GM12878 (cell line): ENCODE data around the gene KCNS3. TPM values are rescaled to one million over a fixed set of nuclear protein-coding genes. Genes with fewer than 3 reads are reported as not detected.

Experiments
- ATAC-seq: fragments of 200-7000 bp; cut with Tn5 transposase; 3 replicates; pipeline ENCODE4 v1.9.1; 2020; ENCODE audit warnings: mild to moderate bottlenecking, moderate library complexity
- BruUV-seq: library from RNA; stranded (reverse); fragments of 400-500 nt; replicated peaks from 2 replicates; lab custom pipeline; 2021; lab: Mats Ljungman, UMichigan
- CTCF ChIA-PET: fragments of 300-600 bp; sonication (Branson Sonifier 250); formaldehyde crosslinking; extraction: SDS; loops from one replicate; lab custom pipeline; 2021; ENCODE audit warnings: inconsistent platforms; lab: Yijun Ruan, JAX
- POLR2A ChIA-PET: fragments of 350-600 bp; formaldehyde crosslinking; extraction: SDS; loops from one replicate; lab custom pipeline; 2021; ENCODE audit warnings: inconsistent platforms; lab: Charles Lee
- RAD21 ChIA-PET: fragments of 300-600 bp; sonication (Branson Sonifier 250); formaldehyde crosslinking; loops from one replicate; lab custom pipeline; 2023; ENCODE audit warnings: antibody characterized with exemption; ENCODE audit not compliant: unreplicated experiment; lab: Charles Lee
- SMC1A ChIA-PET: fragments of 300-600 bp; sonication (Branson Sonifier 250); formaldehyde crosslinking; loops from one replicate; lab custom pipeline; 2023; ENCODE audit not compliant: unreplicated experiment, uncharacterized antibody; lab: Charles Lee
- DNase-seq: peaks from one replicate; pipeline ENCODE4 v3.0.0-alpha.2; 2011; ENCODE audit warnings: low read depth, low spot score
- FAIRE-seq: peaks from 3 replicates; lab custom pipeline; 2011; peaks lifted over from hg19 to GRCh38; lab: Jason Lieb, UNC
- H2AFZ ChIP-seq: 2 replicates; pipeline ENCODE4 v1.6.0; 2011; ENCODE audit warnings: low read depth, low read length, control low read depth; ENCODE audit not compliant: control insufficient read depth
- H3K27ac ChIP-seq: 2 replicates; pipeline ENCODE4 v1.5.1; 2011; ENCODE audit warnings: control low read depth; ENCODE audit not compliant: control insufficient read depth, insufficient read depth
- H3K27me3 ChIP-seq, 2 experiments: replicated peaks in 1 of 2; 2 replicates each; pipeline versions ENCODE4 v1.6.0 to v1.6.1; 2011; ENCODE audit warnings: low read length in 1 of 2; ENCODE audit not compliant: control insufficient read depth in 2 of 2, insufficient read depth in 2 of 2
- H3K36me3 ChIP-seq, 2 experiments: 2 replicates each; pipeline ENCODE4 v1.5.1; 2011; ENCODE audit warnings: low read length in 1 of 2; ENCODE audit not compliant: control insufficient read depth in 2 of 2, insufficient read depth in 2 of 2
- H3K4me1 ChIP-seq: 2 replicates; pipeline ENCODE4 v1.6.1; 2011; ENCODE audit warnings: mild to moderate bottlenecking, low read length, moderate library complexity, mixed read lengths; ENCODE audit not compliant: control insufficient read depth, insufficient read depth
- H3K4me2 ChIP-seq: 2 replicates; pipeline ENCODE4 v1.6.0; 2011; ENCODE audit warnings: control low read depth; ENCODE audit not compliant: control insufficient read depth, insufficient read depth
- H3K4me3 ChIP-seq: fragments of 200-600 bp; sonication (generic); 2 replicates; pipeline ENCODE4 v1.5.1; 2016
- H3K79me2 ChIP-seq: 2 replicates; pipeline ENCODE4 v1.6.0; 2011; ENCODE audit warnings: low read length; ENCODE audit not compliant: control insufficient read depth, insufficient read depth
- H3K9ac ChIP-seq: 2 replicates; pipeline ENCODE4 v1.8.0; 2011; ENCODE audit warnings: low read length, control low read depth, mixed read lengths; ENCODE audit not compliant: control insufficient read depth, insufficient read depth
- H3K9me3 ChIP-seq: replicated peaks from 3 replicates; pipeline ENCODE4 v1.5.1; 2011; ENCODE audit warnings: mild to moderate bottlenecking, low read length; ENCODE audit not compliant: control insufficient read depth, insufficient read depth
- H4K20me1 ChIP-seq: 2 replicates; pipeline ENCODE4 v1.6.0; 2011; ENCODE audit not compliant: control insufficient read depth, insufficient read depth
- ATF7 ChIP-seq: fragments of 450-650 bp; IDR thresholded peaks from 2 replicates; pipeline ENCODE4 v1.6.1; 2016; ENCODE audit warnings: low read depth, mild to moderate bottlenecking
- EZH2 ChIP-seq: IDR thresholded peaks from 2 replicates; pipeline ENCODE4 v1.6.1; 2012; ENCODE audit warnings: low read depth, mild to moderate bottlenecking, control low read depth, inconsistent platforms, low read length, borderline replicate concordance; ENCODE audit not compliant: control insufficient read depth
- PKNOX1 ChIP-seq: fragments of 450-650 bp; IDR thresholded peaks from 2 replicates; pipeline ENCODE4 v1.6.1; 2016; ENCODE audit warnings: mild to moderate bottlenecking
- POU2F2 ChIP-seq: IDR thresholded peaks from 3 replicates; pipeline ENCODE4 v1.6.1; 2011; ENCODE audit warnings: low read depth, mild to moderate bottlenecking, low read length, borderline replicate concordance
- SREBF1 ChIP-seq: IDR thresholded peaks from 2 replicates; pipeline ENCODE4 v1.6.1; 2012; ENCODE audit warnings: mild to moderate bottlenecking, low read length
- SRF ChIP-seq, 2 experiments: IDR thresholded peaks; 2 replicates each; pipeline ENCODE4 v1.6.1; 2011; ENCODE audit warnings: low read depth in 2 of 2, low read length in 2 of 2, mild to moderate bottlenecking in 1 of 2, moderate library complexity in 1 of 2
- TAF1 ChIP-seq: IDR thresholded peaks from 2 replicates; pipeline ENCODE4 v1.6.1; 2011; ENCODE audit warnings: mild to moderate bottlenecking, low read depth, low read length, borderline replicate concordance
- USF1 ChIP-seq: IDR thresholded peaks from 2 replicates; pipeline ENCODE4 v1.6.1; 2011; ENCODE audit warnings: borderline replicate concordance, low read depth, mild to moderate bottlenecking, moderate library complexity, mixed read lengths, low read length; ENCODE audit not compliant: insufficient read depth; ENCODE audit errors: extremely low read length
- ZZZ3 ChIP-seq: IDR thresholded peaks from 2 replicates; pipeline ENCODE4 v1.6.1; 2011; ENCODE audit warnings: low read depth; ENCODE audit not compliant: control insufficient read depth, insufficient read length
- WGBS: methylation state at CpG from one replicate; pipeline ENCODE4 v1.1.6; 2016; ENCODE audit warnings: low lambda C conversion rate; ENCODE audit not compliant: insufficient replicate concordance, insufficient coverage; ENCODE audit errors: missing lambda C conversion rate; 5-methylcytosine and 5-hydroxymethylcytosine counted together
- in situ Hi-C: fragments of 300-500 bp; cut with MboI; formaldehyde crosslinking; loops from 9 replicates; pipeline ENCODE4 v1.14.3; 2018; ENCODE audit warnings: mixed read lengths
- intact Hi-C: fragments of 100-400 bp; cut with micrococcal nuclease; formaldehyde crosslinking; loops from one replicate; pipeline ENCODE4 v1.14.2; 2022; ENCODE audit not compliant: unreplicated experiment
- polyA plus RNA-seq, 11 experiments: library from polyadenylated mRNA; depleted of rRNA in 4 of 11; unstranded in 6 of 11; stranded (reverse) in 5 of 11; fragments of >200 nt; fragmentation: Nextera tagmentation in 4 of 11; fragmentation: Illumina TruSeq in 1 of 11; extraction: Ambion mirVana in 4 of 11; extraction: Trizol in 1 of 11; gene quantifications; 1 replicate in 1 of 11; 2 replicates in 10 of 11; pipeline versions ENCODE4 v1.2.1 to v1.2.3, GENCODE V29; 2011 to 2016; ENCODE audit warnings: inconsistent platforms in 2 of 11, missing spikeins in 2 of 11, low read depth in 1 of 11
- total RNA-seq, 4 experiments: library from RNA; depleted of rRNA in 3 of 4; stranded (reverse); fragments of >200 nt in 3 of 4; fragmentation: Illumina TruSeq in 1 of 4; extraction: Trizol in 1 of 4; gene quantifications; 2 replicates each; pipeline versions ENCODE4 v1.2.1 to v1.2.3, GENCODE V29; 2013 to 2021

KCNS3 gene
- total and polyA plus RNA-seq, 10 of the 15 experiments (the other 5 are each of a cell fraction or from before 2014, with no cell fraction given) = not detected

- Histone ChIP-seq H3K9ac (no peak overlapping the region), H3K79me2 (no peaks in the 10 kb centered on the region), H4K20me1 (no peaks in the 10 kb centered on the region), H3K27ac (no peak overlapping the region), H3K4me2 (no peak overlapping the region), H3K9me3 (no peaks in the 10 kb centered on the region), H2AFZ (no peak overlapping the region), H3K4me3 (no peak overlapping the region), H3K4me1 (no peaks in the 10 kb centered on the region), H3K27me3 (no peaks in the 10 kb centered on the region; a peak in 1 of 4 replicates), H3K36me3 (no peaks in the 10 kb centered on the region)
- intact Hi-C loops (no loop called here), in situ Hi-C loops (no loop called here)
- FAIRE-seq (no peak), DNase-seq (no peak), ATAC-seq (no peak)
- RAD21 ChIA-PET = no interaction called here
- no TSS peak for BruUV-seq
- TF ChIP-seq ATF7 (no peak), EZH2 (no peak), ZZZ3 (no peak), USF1 (no peak), PKNOX1 (no peak), TAF1 (no peak), SRF (IDR thresholded peaks at IDR 0.05; ENCODE audit: low read depth in 2 of 2, low read length in 2 of 2) (no peak), POU2F2 (no peak), SREBF1 (no peak)
- CTCF ChIA-PET = no interaction called here
- SMC1A ChIA-PET = no interaction called here
- 57% methylated on average over 3 of the region's 3 CpGs for WGBS
- POLR2A ChIA-PET = no interaction called here
Measured at GRCh38 chr2:17969661-17970060, 91.2 kb downstream of the KCNS3 start.
